ENCODE measurements around the gene VAT1L.

- TF ChIP-seq, protein P1, sequence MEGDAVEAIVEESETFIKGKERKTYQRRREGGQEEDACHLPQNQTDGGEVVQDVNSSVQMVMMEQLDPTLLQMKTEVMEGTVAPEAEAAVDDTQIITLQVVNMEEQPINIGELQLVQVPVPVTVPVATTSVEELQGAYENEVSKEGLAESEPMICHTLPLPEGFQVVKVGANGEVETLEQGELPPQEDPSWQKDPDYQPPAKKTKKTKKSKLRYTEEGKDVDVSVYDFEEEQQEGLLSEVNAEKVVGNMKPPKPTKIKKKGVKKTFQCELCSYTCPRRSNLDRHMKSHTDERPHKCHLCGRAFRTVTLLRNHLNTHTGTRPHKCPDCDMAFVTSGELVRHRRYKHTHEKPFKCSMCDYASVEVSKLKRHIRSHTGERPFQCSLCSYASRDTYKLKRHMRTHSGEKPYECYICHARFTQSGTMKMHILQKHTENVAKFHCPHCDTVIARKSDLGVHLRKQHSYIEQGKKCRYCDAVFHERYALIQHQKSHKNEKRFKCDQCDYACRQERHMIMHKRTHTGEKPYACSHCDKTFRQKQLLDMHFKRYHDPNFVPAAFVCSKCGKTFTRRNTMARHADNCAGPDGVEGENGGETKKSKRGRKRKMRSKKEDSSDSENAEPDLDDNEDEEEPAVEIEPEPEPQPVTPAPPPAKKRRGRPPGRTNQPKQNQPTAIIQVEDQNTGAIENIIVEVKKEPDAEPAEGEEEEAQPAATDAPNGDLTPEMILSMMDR (IDR thresholded peaks at IDR 0.05): no peak
- TF ChIP-seq POLR2AphosphoS5 (IDR thresholded peaks at IDR 0.05; ENCODE audit: insufficient read depth in 1 of 2, low read depth in 1 of 2): no peak
Observed at GRCh38 chr16:77899416-77899815, 111.1 kb downstream of the VAT1L start.

Measured in vagina (tissue), 2 donors.